NCI-H446 (cell line): ENCODE results near the gene PRKCQ.

Experiments
- DNase-seq, 2 experiments: peaks; one replicate each; lab custom pipeline; 2025; lab: John Stamatoyannopoulos, UW

PRKCQ gene

GRCh38 chr10:6522230-6522629 is 57.8 kb downstream of the PRKCQ start:
- DNase-seq: no peak

GRCh38 chr10:6520138-6520537 is 59.9 kb downstream of the PRKCQ start:
- no peak for DNase-seq

GRCh38 chr10:6518791-6519429 is 61.2 kb downstream of the PRKCQ start:
- no peak for DNase-seq

- DNase-seq: no peak
These were observed 63.2 kb downstream of the PRKCQ start for GRCh38 chr10:6516929-6517284.

GRCh38 chr10:6516281-6516928 is 63.7 kb downstream of the PRKCQ start:
- no peak for DNase-seq

- no peak for DNase-seq
These were observed 65.0 kb downstream of the PRKCQ start for GRCh38 chr10:6514844-6515780.

- DNase-seq: no peak
These were observed 65.9 kb downstream of the PRKCQ start for GRCh38 chr10:6514180-6514579.

GRCh38 chr10:6513476-6513875 is 66.6 kb downstream of the PRKCQ start:
- DNase-seq: no peak

GRCh38 chr10:6512182-6512581 is 67.9 kb downstream of the PRKCQ start:
- no peak for DNase-seq

- no peak for DNase-seq
These were observed 68.7 kb downstream of the PRKCQ start for GRCh38 chr10:6511347-6511746.

GRCh38 chr10:6507311-6507710 is 72.8 kb downstream of the PRKCQ start:
- DNase-seq: no peak

- DNase-seq: no peak
These were observed 74.8 kb downstream of the PRKCQ start for GRCh38 chr10:6505300-6505699.

GRCh38 chr10:6504296-6504695 is 75.8 kb downstream of the PRKCQ start:
- DNase-seq: no peak

GRCh38 chr10:6503171-6503570 is 76.9 kb downstream of the PRKCQ start:
- no peak for DNase-seq

- no peak for DNase-seq
These were observed 78.1 kb downstream of the PRKCQ start for GRCh38 chr10:6501931-6502330.

- DNase-seq: no peak
These were observed 80.1 kb downstream of the PRKCQ start for GRCh38 chr10:6499974-6500373.

- DNase-seq: no peak
These were observed 81.3 kb downstream of the PRKCQ start for GRCh38 chr10:6498771-6499170.

GRCh38 chr10:6497620-6498019 is 82.5 kb downstream of the PRKCQ start:
- DNase-seq: no peak

- no peak for DNase-seq
These were observed 85.0 kb downstream of the PRKCQ start for GRCh38 chr10:6494936-6495592.

GRCh38 chr10:6494442-6494819 is 85.6 kb downstream of the PRKCQ start:
- no peak for DNase-seq

GRCh38 chr10:6493521-6494441 is 86.3 kb downstream of the PRKCQ start:
- DNase-seq: no peak
